Astrocyte (in vitro differentiated cells and primary cell): Measurements from ENCODE around the gene PPP2R5A.

Experiments used
- EZH2 ChIP-seq: IDR thresholded peaks from 2 replicates; pipeline ENCODE4 v1.6.1; 2012; ENCODE audit warnings: mild to moderate bottlenecking, low read length, inconsistent platforms; ENCODE audit not compliant: insufficient read depth
- TF ChIP-seq, protein P1 (sequence below): IDR thresholded peaks from 2 replicates; pipeline ENCODE4 v1.5.1; 2011; ENCODE audit warnings: low read depth, mild to moderate bottlenecking, inconsistent platforms, low read length, moderate library complexity; ENCODE audit not compliant: insufficient read depth

DNA sequence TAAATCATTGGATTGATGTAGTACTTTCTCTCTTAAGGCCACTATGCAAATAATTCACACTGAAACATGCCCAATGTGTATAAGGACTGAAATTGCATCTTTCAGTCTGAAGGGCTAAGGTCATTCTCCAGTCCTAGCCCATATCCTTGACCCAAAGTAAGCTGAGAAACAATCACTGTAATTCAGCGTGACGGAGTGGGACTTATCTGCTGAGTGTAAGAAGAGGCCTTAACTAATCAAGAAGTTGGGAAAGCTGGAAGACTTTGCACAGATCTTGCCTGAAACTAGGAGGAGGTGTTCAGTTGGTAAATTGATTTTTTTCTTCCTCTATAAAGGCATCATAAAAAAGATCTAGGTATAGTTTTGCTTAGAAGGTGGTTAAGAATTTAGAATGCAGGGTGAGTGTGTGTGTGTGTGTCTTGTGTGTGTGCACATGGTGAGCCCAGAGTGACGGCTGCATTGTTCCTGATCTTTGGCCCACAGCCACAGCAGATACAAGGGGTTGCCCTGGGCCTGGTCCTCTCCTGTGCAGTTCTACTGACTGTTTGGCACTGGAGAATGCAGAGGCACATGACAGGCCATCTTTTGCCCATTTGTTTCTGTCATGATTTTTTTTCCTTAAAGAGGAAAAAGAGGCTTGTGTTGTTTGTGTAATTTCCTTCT is 13.3 kb upstream of the PPP2R5A start:
- no peak for TF ChIP-seq EZH2
- TF ChIP-seq, protein P1, sequence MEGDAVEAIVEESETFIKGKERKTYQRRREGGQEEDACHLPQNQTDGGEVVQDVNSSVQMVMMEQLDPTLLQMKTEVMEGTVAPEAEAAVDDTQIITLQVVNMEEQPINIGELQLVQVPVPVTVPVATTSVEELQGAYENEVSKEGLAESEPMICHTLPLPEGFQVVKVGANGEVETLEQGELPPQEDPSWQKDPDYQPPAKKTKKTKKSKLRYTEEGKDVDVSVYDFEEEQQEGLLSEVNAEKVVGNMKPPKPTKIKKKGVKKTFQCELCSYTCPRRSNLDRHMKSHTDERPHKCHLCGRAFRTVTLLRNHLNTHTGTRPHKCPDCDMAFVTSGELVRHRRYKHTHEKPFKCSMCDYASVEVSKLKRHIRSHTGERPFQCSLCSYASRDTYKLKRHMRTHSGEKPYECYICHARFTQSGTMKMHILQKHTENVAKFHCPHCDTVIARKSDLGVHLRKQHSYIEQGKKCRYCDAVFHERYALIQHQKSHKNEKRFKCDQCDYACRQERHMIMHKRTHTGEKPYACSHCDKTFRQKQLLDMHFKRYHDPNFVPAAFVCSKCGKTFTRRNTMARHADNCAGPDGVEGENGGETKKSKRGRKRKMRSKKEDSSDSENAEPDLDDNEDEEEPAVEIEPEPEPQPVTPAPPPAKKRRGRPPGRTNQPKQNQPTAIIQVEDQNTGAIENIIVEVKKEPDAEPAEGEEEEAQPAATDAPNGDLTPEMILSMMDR: no peak
